Karpas-422 (cell line): Measurements from ENCODE around the gene MAPKAP1. TPM values are rescaled to one million over a fixed set of nuclear protein-coding genes. Genes with fewer than 3 reads are reported as not detected.

Experiments
- DNase-seq: peaks from one replicate; pipeline ENCODE4 v3.0.0-alpha.2; 2015
- H2AFZ ChIP-seq: fragments of 200-600 bp; sonication (generic); 2 replicates; pipeline ENCODE4 v1.6.1; 2014; ENCODE audit warnings: antibody characterized with exemption, low read length, mixed read lengths
- H3K27ac ChIP-seq: fragments of 200-600 bp; sonication (generic); 2 replicates; pipeline ENCODE4 v1.5.1; 2014; ENCODE audit warnings: mild to moderate bottlenecking, low read length, moderate library complexity
- H3K27me3 ChIP-seq: fragments of 200-600 bp; sonication (generic); 2 replicates; pipeline ENCODE4 v1.6.1; 2014; ENCODE audit warnings: low read length, mixed read lengths
- H3K36me3 ChIP-seq: fragments of 200-600 bp; sonication (generic); 2 replicates; pipeline ENCODE4 v1.6.1; 2014; ENCODE audit warnings: low read length, mixed read lengths; ENCODE audit not compliant: insufficient read depth
- H3K4me1 ChIP-seq: fragments of 200-600 bp; sonication (generic); 2 replicates; pipeline ENCODE4 v1.6.1; 2014; ENCODE audit warnings: mild to moderate bottlenecking, low read length, mixed read lengths
- H3K4me2 ChIP-seq: fragments of 200-600 bp; sonication (generic); 2 replicates; pipeline ENCODE4 v1.6.1; 2014; ENCODE audit warnings: low read length, low read depth, mild to moderate bottlenecking; ENCODE audit not compliant: poor library complexity, severe bottlenecking
- H3K4me3 ChIP-seq: fragments of 200-600 bp; sonication (generic); 2 replicates; pipeline ENCODE4 v1.5.1; 2014; ENCODE audit warnings: mild to moderate bottlenecking, antibody characterized with exemption, low read length, mixed read lengths
- H3K79me2 ChIP-seq: fragments of 200-600 bp; sonication (generic); 2 replicates; pipeline ENCODE4 v1.6.1; 2014; ENCODE audit warnings: mild to moderate bottlenecking, low read length, mixed read lengths
- H3K9ac ChIP-seq: fragments of 200-600 bp; sonication (generic); 2 replicates; pipeline ENCODE4 v1.6.0; 2014; ENCODE audit warnings: low read length
- H3K9me2 ChIP-seq: fragments of 200-600 bp; sonication (generic), shearing (Covaris generic); replicated peaks from 2 replicates; pipeline ENCODE4 v1.6.0; 2014; ENCODE audit warnings: mild to moderate bottlenecking, low read length, moderate library complexity; ENCODE audit not compliant: insufficient read depth
- H3K9me3 ChIP-seq: fragments of 300-700, 200-600 bp; sonication (generic); 2 replicates; pipeline ENCODE4 v1.6.1; 2014; ENCODE audit warnings: low read length, mixed read lengths
- H4K20me1 ChIP-seq: fragments of 200-600 bp; sonication (generic); 2 replicates; pipeline ENCODE4 v1.6.1; 2014; ENCODE audit warnings: mild to moderate bottlenecking, antibody characterized with exemption, low read length, low read depth; ENCODE audit not compliant: insufficient read depth
- total RNA-seq: library from RNA; depleted of rRNA; stranded (reverse); fragments of >200 nt; shearing (Covaris generic); gene quantifications from 2 replicates; pipeline ENCODE4 v1.2.3, GENCODE V29; 2014; ENCODE audit warnings: low replicate concordance

Gene MAPKAP1
- total RNA-seq, 1 experiment from 2014 or later, result 62.8 TPM

- Histone ChIP-seq H4K20me1 (no peaks in the 10 kb centered on the region), H3K4me3 (no peak overlapping the region), H2AFZ (no peak overlapping the region), H3K79me2 (0 out of 2 replicates have a peak, but pooled peaks cover 4% of the 10 kb centered on the region), H3K27ac (no peak overlapping the region), H3K4me1 (no peaks in the 10 kb centered on the region), H3K27me3 (no peaks in the 10 kb centered on the region), H3K9me2 (no peaks in the 10 kb centered on the region), H3K9ac (no peak overlapping the region), H3K9me3 (no peaks in the 10 kb centered on the region), H3K4me2 (no peak overlapping the region), H3K36me3 (no peaks in the 10 kb centered on the region)
- DNase-seq, result no peak
Measured at GRCh38 chr9:125548141-125548540, 158.9 kb downstream of the MAPKAP1 start.

DNA sequence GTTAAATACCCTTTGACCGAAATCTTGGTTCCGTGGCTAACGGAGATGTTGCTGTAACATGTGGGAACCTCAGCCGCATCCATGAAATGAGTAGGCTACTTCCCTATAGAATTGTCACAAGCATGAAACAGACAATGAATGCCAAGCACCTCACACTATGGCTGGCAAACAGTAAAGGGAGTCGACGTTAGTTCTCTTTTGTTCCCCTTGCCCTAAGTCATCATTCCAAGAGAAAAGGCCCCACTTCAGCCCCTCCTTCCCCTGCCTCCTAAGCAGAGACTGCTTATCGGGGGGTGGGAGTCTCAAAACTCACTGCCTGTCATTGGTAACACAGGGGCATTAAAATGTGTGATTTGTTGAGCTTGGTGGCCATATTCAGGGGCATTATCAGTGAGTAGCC is 159.6 kb downstream of the MAPKAP1 start:
- H3K27ac ChIP-seq, result no peak overlapping the region
- no peak overlapping the region for H3K4me3 ChIP-seq
- no peaks in the 10 kb centered on the region for H4K20me1 ChIP-seq
- H2AFZ ChIP-seq, result no peak overlapping the region
- H3K36me3 ChIP-seq, result no peaks in the 10 kb centered on the region
- no peak overlapping the region for H3K4me2 ChIP-seq
- 0 out of 2 replicates have a peak, but pooled peaks cover 4% of the 10 kb centered on the region for H3K79me2 ChIP-seq
- H3K9me2 ChIP-seq, result no peaks in the 10 kb centered on the region
- no peaks in the 10 kb centered on the region for H3K9me3 ChIP-seq
- DNase-seq, result no peak
- no peak overlapping the region for H3K9ac ChIP-seq
- H3K4me1 ChIP-seq, result no peaks in the 10 kb centered on the region
- no peaks in the 10 kb centered on the region for H3K27me3 ChIP-seq

DNA sequence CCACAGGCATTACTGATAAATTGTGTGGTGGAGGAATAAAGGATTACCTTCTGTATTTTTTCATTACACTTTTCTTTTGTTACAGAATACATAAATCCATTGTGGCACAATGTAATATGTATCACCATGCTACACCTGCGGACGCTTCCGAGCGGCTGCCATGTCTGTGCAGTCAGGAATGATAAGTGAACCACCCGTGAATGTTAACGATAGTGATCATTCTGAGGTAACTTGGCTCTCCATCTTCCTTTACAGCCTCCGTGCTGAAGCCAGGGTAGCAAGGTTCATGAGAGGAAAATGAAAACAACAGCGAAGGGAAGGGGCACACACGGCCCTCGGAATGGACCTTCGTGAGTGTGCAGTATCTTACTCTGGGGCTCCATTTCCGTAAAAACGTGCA is 161.2 kb downstream of the MAPKAP1 start:
- no peak for DNase-seq
- H3K36me3 ChIP-seq, result no peaks in the 10 kb centered on the region
- no peaks in the 10 kb centered on the region for H3K9me2 ChIP-seq
- no peaks in the 10 kb centered on the region for H3K27me3 ChIP-seq
- H3K79me2 ChIP-seq, result no peaks in the 10 kb centered on the region
- H3K4me1 ChIP-seq, result no peaks in the 10 kb centered on the region
- no peak overlapping the region for H3K4me3 ChIP-seq
- no peak overlapping the region for H2AFZ ChIP-seq
- H3K9me3 ChIP-seq, result no peaks in the 10 kb centered on the region
- H3K27ac ChIP-seq, result no peak overlapping the region
- no peaks in the 10 kb centered on the region for H4K20me1 ChIP-seq
- H3K9ac ChIP-seq, result no peak overlapping the region
- H3K4me2 ChIP-seq, result no peak overlapping the region

DNA sequence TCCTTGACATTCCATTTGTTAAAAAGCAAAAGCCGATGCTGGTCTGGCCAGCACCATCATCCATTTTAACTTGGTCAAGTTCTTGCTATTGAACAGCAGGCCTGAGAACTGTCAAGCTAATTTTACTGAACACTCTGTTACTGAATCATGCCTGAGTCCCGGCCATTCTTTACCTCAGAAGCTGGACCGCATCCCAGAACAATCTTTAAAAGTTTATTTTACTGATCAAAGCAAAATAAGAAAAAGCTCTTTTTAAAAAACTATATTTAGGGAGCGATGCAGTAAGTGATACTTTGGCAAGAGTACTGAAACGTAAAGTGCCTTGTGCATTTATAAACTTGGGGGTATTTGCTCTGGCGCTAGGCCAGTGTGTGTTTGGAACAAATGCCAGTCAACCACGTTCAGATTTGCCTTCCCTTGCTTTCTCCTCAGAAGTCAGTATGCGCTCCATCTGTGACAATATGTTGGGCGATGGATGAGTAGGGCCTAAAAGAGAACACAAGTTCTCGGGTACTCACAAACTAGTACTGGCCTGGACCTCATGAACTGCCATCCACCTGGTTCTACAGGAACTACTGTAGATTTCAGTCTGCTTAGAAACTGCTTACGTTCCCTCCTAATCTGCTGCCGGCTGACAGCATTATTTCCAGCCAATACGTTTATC is 161.9 kb downstream of the MAPKAP1 start:
- H3K36me3 ChIP-seq, result no peaks in the 10 kb centered on the region

DNA sequence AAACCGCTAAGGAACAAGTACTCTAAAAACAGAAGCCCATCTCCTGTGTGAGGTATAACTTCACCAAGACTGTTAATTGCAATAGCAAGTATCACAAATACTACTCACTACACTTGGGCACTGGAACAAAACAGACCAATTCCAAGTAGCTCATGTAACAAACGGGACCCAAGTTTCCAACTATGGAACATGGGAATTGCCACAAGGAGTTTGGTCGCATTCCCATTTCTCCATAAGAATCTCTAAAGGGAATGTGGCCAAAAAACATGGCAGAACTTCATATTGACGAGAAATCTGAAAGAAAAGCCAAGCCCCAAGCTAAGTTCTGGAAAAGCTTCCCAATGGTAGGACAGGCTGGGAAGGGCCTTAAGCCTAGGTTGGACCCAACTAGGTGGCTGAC is 162.5 kb downstream of the MAPKAP1 start:
- no peak for DNase-seq
- no peaks in the 10 kb centered on the region for H3K9me2 ChIP-seq
- no peak overlapping the region for H3K9ac ChIP-seq
- no peaks in the 10 kb centered on the region for H4K20me1 ChIP-seq
- H3K36me3 ChIP-seq, result no peaks in the 10 kb centered on the region
- H3K4me1 ChIP-seq, result no peaks in the 10 kb centered on the region
- H3K9me3 ChIP-seq, result no peaks in the 10 kb centered on the region
- H3K4me3 ChIP-seq, result no peak overlapping the region
- H3K27me3 ChIP-seq, result no peaks in the 10 kb centered on the region
- no peak overlapping the region for H3K27ac ChIP-seq
- H2AFZ ChIP-seq, result no peak overlapping the region
- H3K4me2 ChIP-seq, result no peak overlapping the region
- H3K79me2 ChIP-seq, result no peaks in the 10 kb centered on the region

More for the DNA sequence above, 161.9 kb downstream of the MAPKAP1 start:
- H3K27ac ChIP-seq, result no peak overlapping the region
- H3K4me1 ChIP-seq, result no peaks in the 10 kb centered on the region
- H3K9ac ChIP-seq, result no peak overlapping the region
- no peaks in the 10 kb centered on the region for H3K9me3 ChIP-seq
- H4K20me1 ChIP-seq, result no peaks in the 10 kb centered on the region
- H3K4me3 ChIP-seq, result no peak overlapping the region
- DNase-seq, result no peak
- no peak overlapping the region for H3K4me2 ChIP-seq
- no peaks in the 10 kb centered on the region for H3K79me2 ChIP-seq
- H3K9me2 ChIP-seq, result no peaks in the 10 kb centered on the region
- H3K27me3 ChIP-seq, result no peaks in the 10 kb centered on the region
- H2AFZ ChIP-seq, result no peak overlapping the region

DNA sequence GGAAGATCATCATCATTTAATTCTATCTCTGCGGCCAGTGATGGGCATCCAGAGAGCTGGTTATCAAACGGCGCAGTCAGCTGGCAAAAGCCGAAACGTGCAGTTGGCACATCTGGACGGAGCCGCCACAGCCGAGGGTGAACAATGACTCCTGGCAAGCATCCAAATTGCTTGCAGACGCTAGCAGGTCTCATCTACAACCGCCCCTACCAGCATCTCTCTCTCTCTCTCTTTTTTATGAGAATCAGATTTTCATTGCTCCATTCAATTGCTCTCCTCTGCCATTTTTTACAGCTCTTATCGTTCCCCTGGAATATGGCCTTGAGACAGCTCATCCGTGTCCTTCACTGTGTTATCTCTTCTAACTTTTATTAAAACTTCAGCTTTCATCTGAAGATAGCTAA is 165.2 kb downstream of the MAPKAP1 start:
- Histone ChIP-seq H4K20me1 (no peaks in the 10 kb centered on the region), H3K9me2 (no peaks in the 10 kb centered on the region), H3K4me1 (no peaks in the 10 kb centered on the region), H3K36me3 (no peaks in the 10 kb centered on the region), H2AFZ (no peak overlapping the region), H3K27me3 (no peaks in the 10 kb centered on the region), H3K9ac (no peak overlapping the region), H3K9me3 (no peaks in the 10 kb centered on the region), H3K79me2 (no peaks in the 10 kb centered on the region), H3K4me2 (no peak overlapping the region), H3K27ac (no peak overlapping the region), H3K4me3 (no peak overlapping the region)
- DNase-seq, result no peak

DNA sequence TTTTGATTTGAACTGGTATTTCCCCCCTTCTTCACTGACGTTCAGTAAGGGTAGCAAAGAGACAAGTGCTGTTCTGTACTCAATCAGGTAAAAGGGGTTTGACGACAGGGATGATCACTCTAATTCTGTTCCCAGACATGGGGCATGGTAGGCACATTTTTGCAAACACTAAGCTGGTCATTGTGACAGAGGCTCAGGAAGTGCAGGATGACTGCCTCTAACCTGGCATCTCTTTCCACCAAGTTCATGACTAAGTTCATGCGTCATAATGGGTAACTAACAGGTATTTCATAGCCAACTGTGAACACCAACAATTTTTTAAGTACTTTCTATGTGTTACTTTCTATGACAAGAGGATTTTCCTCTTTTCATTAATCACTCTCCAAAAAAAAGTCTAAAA is 166.5 kb downstream of the MAPKAP1 start:
- H3K27ac ChIP-seq, result no peak overlapping the region
- no peaks in the 10 kb centered on the region for H3K27me3 ChIP-seq
- no peaks in the 10 kb centered on the region for H3K36me3 ChIP-seq
- H3K79me2 ChIP-seq, result no peaks in the 10 kb centered on the region
- H4K20me1 ChIP-seq, result no peaks in the 10 kb centered on the region
- no peak overlapping the region for H3K4me2 ChIP-seq
- no peaks in the 10 kb centered on the region for H3K9me2 ChIP-seq
- H3K9ac ChIP-seq, result no peak overlapping the region
- no peak overlapping the region for H3K4me3 ChIP-seq
- H2AFZ ChIP-seq, result no peak overlapping the region
- no peaks in the 10 kb centered on the region for H3K4me1 ChIP-seq
- no peaks in the 10 kb centered on the region for H3K9me3 ChIP-seq
- no peak for DNase-seq

- Histone ChIP-seq H3K27ac (no peak overlapping the region), H4K20me1 (peaks cover 3% of the 10 kb centered on the region; the same call in 1 of the 2 replicates), H3K9me2 (no peaks in the 10 kb centered on the region), H3K9me3 (no peaks in the 10 kb centered on the region), H3K79me2 (no peaks in the 10 kb centered on the region), H3K4me1 (no peaks in the 10 kb centered on the region), H3K9ac (no peak overlapping the region), H3K36me3 (no peaks in the 10 kb centered on the region), H3K4me2 (no peak overlapping the region), H3K4me3 (no peak overlapping the region), H3K27me3 (no peaks in the 10 kb centered on the region), H2AFZ (no peak overlapping the region)
- no peak for DNase-seq
Measured at GRCh38 chr9:125538092-125538473, 168.9 kb downstream of the MAPKAP1 start.
